ENCODE measurements around the gene HOXB13.
"Not testable (repeated sequence)": the region's sequence is repeated elsewhere in the genome, so short reads cannot be mapped to it uniquely, and the experiment has no call there.

The HOXB13 gene

DNA sequence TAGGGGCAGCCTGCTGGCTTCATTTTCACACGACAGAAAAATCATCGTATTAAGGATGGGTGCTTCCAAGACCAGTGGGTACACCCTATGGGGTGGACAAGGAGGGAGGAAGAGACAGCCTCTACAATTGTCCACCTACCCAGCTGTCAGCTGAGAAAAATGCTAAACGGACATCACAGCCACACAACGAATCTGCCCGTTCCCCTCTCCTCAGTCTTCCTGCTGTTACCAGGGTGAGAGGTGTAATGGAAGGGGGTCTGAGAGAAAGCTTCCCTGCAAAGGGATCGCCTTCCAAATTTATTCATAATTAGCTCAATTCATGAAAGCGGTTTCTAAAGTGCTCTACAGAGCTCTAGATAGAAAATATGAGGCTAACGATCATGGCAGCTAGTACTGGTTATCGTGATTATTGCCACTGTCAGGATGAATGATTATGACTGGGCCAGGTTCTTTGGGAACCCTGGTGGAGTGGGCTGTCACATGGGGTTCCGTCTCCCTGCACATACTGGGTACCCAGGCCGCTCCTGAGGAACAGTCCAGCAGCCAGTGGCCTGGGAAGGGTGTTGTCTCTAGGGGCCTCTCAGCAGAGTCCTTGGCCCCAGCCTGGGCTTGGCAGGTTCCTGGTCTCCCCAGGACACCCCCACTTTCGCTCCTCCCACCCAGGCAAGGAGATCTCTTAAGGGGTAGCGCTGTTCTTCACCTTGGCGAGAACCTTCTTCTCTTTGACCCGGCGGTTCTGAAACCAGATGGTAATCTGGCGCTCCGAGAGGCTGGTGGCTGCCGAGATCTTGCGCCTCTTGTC, 2.2 kb downstream of the HOXB13 start:
- DNase-seq (ENCODE audit: low spot score) = no peak

DNA sequence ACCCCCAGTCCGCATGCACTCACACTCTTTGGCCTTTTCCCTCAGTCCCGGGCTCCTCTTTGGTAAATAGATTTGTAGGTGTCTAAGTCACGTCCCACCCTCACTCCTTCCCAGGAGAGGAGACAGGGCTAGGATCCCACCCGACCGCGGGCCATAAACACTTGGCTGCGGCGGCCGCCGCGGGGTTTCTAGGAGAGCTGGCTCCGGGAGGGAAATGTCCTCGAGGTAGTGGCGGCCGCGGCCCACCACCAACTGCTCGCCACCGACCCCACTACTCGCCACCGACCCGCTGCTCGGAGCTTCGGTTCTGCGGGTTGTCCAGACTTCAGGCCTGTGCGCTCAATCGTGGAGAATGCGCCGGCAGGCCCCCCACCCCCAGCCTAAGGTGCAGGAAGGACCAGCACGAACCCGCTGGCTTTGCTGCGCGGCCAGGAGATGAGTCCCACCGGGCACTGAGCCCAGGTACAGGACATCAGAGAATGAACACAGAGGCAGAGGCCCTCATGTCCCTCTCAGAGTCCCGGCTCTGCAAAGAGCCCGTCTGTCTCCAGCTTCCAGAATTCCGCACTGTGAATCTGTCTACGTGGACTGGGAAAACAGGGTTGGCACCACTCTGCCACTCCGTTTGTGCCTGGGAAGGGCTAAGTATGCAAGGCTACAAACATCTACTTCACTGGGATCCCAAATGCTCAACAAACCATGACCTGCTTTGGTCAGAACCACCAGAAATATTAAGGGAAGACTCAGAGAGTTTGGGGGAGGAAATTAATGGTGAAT, 3.1 kb downstream of the HOXB13 start:
- DNase-seq (ENCODE audit: low spot score) = no peak

DNA sequence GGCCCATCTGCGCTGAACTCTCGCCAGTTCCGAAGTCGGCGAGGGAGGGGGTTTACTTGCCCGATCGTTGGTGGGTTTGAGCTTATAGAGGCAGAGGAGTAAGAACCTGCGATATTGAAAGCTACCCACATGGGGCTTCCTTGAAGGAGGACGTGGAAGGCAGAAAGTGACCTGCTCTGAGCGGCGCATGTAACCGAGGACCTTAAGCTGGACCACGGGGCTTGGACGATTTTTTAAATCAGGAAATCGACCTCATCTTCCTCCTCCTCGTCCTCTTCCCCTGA, 3.6 kb downstream of the HOXB13 start:
- DNase-seq (ENCODE audit: low spot score) = no peak

DNA sequence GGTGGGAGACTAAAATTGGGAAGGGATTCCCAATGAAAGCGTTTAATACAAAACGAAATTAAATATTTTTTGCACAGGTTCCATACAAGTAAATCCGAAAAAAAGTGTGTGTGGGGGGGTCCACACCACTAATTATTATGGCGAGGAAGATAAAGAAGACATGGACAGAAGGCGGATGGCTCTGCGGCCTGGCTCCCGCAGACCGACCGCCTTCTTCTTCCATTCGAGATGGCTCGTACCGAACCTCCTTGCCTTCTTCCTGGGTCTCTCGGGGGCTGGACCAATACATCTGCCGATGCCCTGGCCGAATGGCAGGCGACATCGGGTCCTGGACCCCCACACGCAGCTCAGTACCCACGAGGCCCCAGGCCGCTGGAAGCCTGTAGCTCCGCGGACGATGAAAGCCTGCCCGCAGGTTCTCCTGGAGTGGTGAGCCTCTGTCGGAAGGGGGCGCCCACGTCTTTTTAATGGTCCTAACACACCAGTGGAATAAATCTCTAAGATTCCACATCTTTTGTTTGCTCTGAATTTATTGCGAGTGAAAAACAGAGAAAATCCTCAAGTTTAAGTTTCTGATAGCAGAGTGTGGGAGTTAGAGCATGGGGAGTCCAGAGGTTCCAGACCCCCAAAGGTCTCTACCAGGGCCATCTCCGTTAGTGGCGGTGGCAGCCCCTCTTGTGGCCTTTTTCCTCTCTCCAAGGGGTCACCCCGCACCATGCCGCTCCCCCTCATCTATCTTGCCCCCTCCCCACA, 4.1 kb downstream of the HOXB13 start:
- DNase-seq (ENCODE audit: low spot score) = peak; percentile 76

DNA sequence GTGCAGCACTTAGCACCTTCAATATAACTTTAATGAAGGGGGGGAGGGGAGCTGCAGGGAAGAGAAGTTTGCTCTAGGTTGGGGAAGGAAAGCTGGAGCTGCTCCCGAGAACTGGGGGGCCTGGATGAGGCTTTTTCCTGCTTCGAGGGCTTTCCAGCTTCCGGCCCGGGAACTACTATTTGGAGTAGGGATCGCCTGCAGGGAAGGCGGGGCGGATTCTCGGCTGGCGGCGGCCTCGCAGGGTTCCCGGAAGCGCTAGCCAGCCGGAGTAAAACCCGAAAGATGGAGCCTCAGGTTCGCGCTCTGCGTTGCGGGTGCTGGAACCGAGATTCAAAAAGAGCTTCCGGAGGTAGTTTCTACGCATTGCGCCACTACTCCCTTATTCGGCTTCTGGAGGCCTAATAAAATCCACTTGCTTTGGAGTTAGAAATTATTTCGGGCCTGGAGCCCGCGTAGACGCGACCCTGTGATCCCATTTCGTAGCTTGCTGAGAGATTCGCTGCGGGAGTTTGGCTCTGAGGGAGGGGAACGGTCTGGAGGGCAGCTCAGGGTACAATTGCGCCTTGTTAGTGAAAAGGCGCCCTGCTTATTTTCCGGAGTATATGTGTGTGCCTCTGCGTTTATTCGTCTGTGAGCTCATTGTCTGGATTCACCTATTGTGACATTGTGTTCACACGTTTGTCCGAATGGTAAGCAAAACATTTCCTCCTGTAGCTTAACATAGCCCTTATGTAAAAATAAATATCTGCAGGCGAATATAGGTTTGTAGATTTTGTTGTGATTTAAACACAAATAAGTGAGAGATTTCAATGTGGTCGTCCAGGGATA, 4.9 kb downstream of the HOXB13 start:
- no peak for DNase-seq (ENCODE audit: low spot score)

DNA sequence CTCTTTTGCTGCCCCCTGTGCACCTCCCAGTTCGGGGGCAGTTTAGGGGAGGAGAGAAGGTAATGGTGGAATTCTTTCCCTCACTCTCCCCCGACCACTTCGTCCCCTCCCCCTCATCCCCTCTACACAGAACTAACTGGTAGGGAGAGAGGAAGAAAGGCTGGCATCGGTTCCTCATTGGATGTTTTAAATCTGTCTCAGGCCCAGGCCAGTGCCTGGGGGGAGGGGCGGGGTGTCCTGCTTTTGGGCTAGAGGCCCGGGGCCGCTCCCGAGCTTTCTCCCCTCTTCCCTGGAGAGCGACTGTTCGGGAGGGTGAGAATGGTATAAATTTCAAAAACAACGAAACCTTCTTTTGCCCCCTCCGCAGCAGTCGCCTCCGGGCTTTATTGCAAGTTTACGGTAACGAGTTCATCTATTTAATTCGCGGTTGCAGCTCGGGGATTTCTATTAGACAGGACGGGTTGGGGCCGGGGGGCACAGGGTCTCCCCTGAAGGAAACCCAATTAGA, 5.6 kb downstream of the HOXB13 start, which contains the start of gene PRAC2:
TSS of gene PRAC2 (plus strand) at position 271 of the 508 bp plus-strand sequence. CDS start 1,226 bp downstream, outside the sequence.
- DNase-seq (ENCODE audit: low spot score) = no peak

DNA sequence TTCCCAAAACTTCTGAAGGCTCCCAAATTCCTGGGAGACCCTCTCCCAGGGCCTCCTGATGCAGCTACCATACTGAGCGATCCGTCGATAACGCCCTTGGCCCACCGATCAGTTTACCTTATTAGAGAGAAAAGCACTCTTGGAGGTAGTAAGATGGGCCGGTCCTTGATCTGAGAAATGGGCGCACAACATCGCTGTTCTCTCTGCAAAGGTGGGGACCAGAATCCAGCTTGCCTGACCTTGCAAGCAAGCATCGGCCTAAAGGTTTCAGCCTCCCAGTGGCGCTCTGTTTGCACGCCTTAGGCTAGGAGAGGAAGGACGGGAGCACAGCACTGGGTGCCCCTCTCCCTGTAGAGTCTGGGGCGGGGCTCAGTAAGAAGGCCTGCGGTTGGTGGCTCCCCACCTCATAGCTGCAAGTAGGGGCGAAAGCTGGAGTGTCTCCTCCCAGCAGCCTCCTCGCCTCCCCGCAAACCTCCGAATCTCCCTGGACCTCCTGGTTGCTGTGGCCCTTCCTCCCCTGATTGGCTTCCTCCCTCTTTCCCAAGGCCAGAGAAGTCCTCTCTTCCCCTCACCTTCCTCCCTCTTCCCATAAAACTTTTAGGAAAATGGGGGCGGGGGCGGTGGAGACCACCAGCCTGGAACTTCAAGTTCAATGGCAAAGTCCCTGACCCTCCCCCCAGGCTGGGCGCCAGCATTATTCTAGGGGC, 6.2 kb downstream of the HOXB13 start, which contains the start of gene PRAC1:
TSS of gene PRAC1 (minus strand) at position 318 of the 707 bp plus-strand sequence. CDS start at position 192, 126 bp downstream.
- DNase-seq (ENCODE audit: low spot score) = no peak

DNA sequence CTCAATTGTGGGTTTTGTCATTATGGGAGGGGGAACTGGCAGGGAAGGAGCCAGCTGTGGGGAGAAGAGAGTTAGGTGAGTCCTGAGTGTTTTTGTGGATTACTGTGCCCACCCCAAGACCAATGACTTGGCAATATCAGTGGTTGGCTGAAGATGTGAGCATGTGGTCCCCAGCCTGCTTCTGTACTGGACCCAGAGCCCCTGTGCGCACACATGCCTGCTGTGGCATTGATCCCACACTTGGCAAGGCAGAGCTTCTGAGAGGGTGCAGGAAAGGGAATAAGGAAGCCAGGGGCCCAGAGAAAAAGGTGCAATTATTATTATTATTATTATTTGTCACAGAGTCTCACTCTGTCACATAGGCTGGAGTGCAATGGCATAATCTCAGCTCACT, 7.5 kb downstream of the HOXB13 start:
- DNase-seq (ENCODE audit: low spot score) = no peak

DNA sequence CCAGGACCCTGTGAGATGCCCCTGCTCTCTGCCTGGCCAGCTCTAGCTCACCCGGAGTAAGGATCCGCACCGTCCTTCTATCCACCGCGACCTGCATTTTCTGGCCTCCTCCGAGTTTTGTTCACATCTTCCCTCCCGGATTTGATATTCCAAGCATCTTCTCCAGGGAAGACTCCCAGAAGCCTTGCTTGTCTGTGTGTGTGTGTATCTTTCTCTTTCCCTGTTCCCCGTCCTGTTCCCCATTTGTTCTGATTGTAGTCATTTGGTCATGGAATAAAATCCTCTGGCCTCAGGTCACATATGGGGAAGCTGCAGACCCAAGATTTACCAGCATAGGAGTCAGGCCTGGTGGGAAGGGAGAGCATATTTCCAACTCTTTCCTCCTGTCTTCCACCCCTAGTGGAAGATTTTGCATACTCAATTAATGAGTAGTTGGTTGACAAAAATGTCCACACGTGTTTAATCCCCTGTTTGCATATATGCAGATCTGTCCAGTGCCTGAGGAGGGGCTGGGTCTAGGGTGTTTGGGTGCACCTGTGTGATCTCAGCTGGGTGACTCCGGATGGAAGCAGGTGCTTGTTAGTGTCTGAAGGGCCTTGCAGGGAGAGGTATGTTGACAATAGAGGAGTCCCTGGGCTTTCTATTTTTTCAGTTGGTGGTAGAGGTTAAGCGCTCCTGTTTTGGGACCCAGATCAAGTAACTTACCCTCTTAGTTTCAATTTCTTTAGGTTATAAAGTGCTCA, 8.1 kb downstream of the HOXB13 start:
- DNase-seq (ENCODE audit: low spot score) = no peak

DNA sequence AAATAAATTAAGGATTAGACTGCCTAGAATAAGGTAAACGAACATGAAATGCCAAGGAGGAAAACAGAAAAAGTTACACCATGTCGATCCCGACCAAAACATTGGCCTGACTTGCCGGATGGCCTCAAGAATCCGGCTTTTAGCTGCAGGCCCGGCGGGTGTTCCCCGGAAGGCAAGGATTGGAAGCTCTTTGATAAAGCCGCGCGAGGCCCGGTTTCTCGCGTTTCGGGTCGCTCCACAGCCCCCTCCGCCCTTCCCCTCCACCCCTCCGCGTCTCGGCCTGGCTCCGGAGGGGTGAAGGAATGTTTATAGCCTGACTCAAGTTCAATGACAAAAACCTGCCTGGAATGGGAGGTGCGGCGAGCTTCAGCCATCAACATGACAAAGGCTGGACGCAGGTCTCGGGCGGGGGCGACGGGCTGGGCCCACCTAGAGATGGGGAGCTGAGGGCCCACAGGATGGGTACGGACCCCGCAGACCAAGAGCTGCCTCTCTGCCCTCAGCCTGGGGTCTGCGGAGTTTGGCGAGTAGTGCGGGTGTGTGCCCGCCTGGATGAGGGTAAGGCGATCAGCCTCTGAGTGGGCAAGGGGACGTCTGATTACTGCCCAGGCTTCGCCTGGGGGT, 8.8 kb downstream of the HOXB13 start:
- DNase-seq (ENCODE audit: low spot score) = no peak

DNA sequence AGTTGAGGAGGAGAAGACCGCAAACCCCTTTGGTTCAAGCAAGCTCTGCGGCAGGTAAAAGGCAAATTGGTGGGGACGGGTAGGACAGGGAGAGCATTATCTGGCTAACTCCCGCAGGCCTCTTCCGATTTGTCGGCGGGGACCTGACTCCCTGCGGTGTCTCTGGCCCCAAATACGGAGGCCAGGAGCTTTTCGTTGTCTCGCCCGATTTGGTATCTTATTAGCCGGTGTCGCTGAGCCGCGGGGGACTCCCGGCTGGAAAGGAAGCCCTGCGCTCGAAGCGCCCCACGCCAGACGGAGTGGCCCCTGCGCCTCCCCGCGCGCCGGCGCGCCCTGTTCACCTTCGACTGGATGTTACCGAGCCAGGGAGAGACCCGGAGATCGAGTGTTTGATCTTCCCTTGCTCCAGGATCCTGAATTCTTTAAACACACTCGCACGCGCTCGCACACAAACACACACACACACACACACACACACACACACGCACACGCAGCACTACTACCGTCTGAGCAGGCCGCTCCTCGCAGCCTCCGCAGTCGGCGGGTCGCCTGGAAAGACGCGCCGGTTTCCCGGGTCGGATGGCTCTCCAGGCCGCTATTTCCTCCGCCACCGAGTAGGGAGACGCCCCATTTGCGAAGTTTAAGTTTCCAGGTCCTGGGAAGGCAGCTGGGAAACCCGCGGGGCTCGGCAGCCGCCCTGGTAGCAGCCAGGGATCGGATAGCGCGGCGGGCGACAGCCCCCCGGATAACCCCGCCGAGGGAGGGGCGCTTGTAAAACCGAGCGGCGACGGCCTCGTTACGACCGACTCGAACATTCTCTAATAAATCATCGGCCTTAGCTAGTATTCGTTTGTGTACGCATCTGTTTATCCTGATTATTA, 9.5 kb downstream of the HOXB13 start:
- no peak for DNase-seq (ENCODE audit: low spot score)

DNA sequence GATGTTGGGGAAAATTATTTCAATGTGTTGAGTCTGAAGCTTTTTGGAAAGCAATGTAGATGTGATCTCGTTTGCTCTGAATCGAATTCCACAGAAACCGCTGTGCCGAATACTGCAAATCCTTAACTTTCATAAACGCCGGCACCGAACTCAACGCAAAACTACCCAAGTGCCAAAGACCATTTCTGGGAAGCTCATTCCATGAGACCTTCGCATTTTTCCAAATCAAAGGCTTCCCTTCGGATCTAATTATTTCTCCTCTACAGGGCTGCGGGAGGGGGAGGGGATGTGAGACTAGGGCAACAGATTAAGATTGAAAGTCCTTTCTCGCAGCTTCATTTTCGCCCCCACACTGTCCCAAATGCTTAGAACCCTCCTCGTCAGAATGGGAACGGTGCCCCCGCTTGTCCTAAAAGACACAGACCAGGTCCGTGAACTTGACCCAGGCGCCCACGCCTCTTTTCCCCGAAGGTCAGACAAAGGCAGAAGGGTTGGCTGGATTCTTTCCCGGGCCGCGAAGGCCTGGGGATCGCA, 10.3 kb downstream of the HOXB13 start:
- DNase-seq (ENCODE audit: low spot score) = no peak

DNA sequence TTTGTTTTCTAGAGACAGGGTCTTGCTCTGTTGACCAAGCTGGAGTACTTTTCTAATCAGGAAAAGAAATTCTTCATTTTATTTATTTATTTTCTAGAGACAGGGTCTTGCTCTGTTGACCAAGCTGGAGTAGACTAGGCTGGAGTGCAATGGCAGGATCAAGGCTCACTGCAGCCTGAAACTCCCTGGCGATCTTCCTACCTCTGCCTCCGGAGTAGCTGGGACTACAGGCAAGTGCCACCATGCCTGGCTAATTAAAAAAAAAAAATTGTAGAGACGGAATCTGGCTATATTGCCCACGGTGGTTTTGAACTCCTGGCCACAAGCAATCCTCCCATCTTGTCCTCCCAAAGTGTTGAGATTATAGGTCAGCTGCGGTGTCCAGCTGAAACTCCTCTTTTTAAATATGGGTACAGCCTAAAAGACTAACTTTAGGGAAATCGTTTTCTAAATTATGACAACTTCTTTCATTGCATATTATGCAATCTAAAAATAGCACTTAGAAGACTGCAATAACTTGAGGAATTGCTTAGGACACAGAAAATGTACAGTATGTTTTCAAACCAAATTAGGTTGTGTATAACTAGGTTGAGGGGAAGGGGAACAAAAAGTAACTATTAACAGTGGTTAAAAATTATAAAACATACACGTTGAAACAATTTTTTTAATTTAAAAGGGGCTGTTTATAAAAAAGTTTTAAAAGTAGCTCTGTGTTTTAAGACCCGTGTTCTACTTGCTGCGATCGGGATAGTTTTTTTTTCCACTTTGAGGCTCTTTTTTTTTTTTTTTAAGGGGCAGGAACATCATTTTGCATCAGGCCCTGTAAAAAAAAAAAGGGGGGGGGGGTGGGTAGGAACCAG, 11.0 kb downstream of the HOXB13 start:
- DNase-seq (ENCODE audit: low spot score) = no peak

DNA sequence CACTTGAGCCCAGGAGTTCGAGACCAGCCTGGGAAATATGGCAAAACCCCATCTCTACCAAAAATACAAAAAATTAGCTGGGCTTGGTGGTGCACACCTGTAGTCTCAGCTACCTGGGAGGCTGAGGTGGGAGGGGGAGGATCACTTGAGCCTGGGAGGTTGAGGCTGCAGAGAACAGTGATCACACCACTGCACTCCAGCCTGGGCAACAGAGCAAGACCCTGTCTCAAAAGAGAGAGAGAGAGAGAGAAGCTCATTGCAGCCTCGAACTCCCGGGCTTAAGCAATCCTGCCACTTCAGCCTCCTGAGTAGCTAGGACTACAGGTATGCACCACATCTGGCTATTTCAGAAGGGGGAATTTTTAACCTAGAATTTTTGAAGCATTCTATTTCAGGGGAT, 12.0 kb downstream of the HOXB13 start:
- DNase-seq (ENCODE audit: low spot score) = not testable (repeated sequence)

DNA sequence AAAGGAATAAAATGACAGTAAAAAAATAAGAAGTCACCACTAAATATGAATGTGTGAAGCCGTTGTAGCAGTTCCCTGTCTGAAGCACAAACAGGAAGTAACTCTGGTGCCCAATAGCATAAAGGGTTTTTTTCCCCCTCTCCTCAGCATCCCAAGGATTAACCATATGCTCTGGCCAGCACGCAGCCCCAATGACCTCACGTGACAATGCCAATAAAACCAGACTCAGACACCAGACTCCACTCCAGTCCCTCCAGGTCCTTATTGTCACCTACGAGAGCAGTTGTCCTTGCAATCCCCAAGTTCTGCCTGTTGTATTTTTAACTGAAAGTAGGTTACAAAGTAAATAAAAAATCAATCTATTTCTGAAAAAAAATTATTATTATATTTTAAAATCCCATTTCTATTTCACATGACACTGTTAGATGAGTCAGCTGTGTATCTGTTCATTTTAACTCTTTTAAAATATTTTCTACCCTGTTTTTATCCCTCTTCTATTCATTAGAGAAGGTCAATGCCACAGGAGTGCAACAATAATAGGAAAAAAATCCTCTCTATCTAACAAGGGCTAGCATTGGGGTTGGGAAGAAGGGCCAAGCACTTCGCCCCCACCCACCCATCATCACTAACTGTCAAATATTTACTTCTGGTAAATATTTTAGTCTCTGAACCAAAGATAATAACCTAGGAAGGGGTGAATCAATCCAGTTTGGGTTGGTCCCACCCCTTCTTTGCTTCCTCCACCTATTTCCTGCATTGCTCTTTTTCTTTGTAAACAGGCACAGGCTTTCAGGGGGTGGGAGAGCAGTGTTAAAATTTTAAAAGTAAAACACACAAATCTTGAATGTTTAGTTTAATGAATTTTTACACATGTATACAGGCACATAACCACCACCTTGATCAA, 12.8 kb downstream of the HOXB13 start:
- DNase-seq (ENCODE audit: low spot score) = no peak

DNA sequence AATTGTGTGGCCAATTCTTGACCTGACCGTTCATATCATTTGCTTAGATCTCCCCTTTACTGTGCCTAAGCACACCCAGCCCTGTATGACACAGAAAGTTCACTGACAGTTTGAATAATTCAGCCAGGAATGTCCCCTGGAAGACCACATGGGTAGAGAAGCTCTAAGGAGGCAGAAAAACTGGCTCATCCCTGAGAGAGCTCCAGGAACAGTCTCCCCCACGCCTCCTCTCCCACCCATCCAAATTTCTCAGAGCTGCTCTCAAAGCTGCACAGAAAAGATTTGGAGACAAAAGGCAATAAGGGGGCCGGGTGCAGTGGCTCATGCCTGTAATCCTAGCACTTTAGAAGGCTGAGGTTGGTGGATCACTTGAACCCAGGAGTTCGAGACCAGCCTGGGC, 17.4 kb downstream of the HOXB13 start:
- no peak for DNase-seq (ENCODE audit: low spot score)
